DOHH2 (cell line): ENCODE measurements around the gene QRFP.

Experiments used
- H3F3A ChIP-seq: fragments of 200-600 bp; sonication (generic), shearing (Covaris generic); 2 replicates; pipeline ENCODE4 v1.6.0; 2016; ENCODE audit warnings: antibody characterized with exemption, mild to moderate bottlenecking; ENCODE audit not compliant: control insufficient read depth, insufficient read depth
- H3K27ac ChIP-seq: fragments of 200-600 bp; sonication (generic); 2 replicates; pipeline ENCODE4 v1.5.1; 2014; ENCODE audit warnings: low read depth, mild to moderate bottlenecking, low read length, moderate library complexity
- H3K27me3 ChIP-seq: fragments of 200-600 bp; sonication (generic); 2 replicates; pipeline ENCODE4 v1.6.1; 2014; ENCODE audit warnings: mild to moderate bottlenecking, low read length, mixed read lengths; ENCODE audit not compliant: control insufficient read depth
- H3K36me3 ChIP-seq: fragments of 200-600 bp; sonication (generic); 2 replicates; pipeline ENCODE4 v1.6.1; 2014; ENCODE audit warnings: mild to moderate bottlenecking, low read length, moderate library complexity, mixed read lengths; ENCODE audit not compliant: control insufficient read depth
- H3K4me1 ChIP-seq: fragments of 200-600 bp; sonication (generic); 2 replicates; pipeline ENCODE4 v1.6.1; 2014; ENCODE audit warnings: mild to moderate bottlenecking, low read length, mixed read lengths; ENCODE audit not compliant: control insufficient read depth
- H3K4me2 ChIP-seq: fragments of 200-600 bp; sonication (generic); 2 replicates; pipeline ENCODE4 v1.6.0; 2014; ENCODE audit warnings: mild to moderate bottlenecking, low read length, moderate library complexity
- H3K4me3 ChIP-seq: fragments of 200-600 bp; sonication (generic); 2 replicates; pipeline ENCODE4 v1.5.1; 2014; ENCODE audit warnings: mild to moderate bottlenecking, low read length, mixed read lengths
- H3K79me2 ChIP-seq: fragments of 200-600 bp; sonication (generic); 2 replicates; pipeline ENCODE4 v1.6.1; 2014; ENCODE audit warnings: mild to moderate bottlenecking, low read length, mixed read lengths; ENCODE audit not compliant: control insufficient read depth
- H3K9me2 ChIP-seq: fragments of 200-600 bp; sonication (generic); replicated peaks from 2 replicates; pipeline ENCODE4 v1.6.1; 2014; ENCODE audit warnings: mild to moderate bottlenecking, low read length, mixed read lengths; ENCODE audit not compliant: control insufficient read depth
- H3K9me3 ChIP-seq: fragments of 200-600 bp; sonication (generic); 2 replicates; pipeline ENCODE4 v1.6.1; 2014; ENCODE audit warnings: antibody characterized with exemption, low read length, mixed read lengths; ENCODE audit not compliant: control insufficient read depth, insufficient read depth
- H4K20me1 ChIP-seq: fragments of 200-600 bp; sonication (generic); 2 replicates; pipeline ENCODE4 v1.6.0; 2014; ENCODE audit warnings: low read depth, mild to moderate bottlenecking, antibody characterized with exemption, low read length, moderate library complexity; ENCODE audit not compliant: control insufficient read depth, insufficient read depth
- EZH2phosphoT487 ChIP-seq: fragments of 200-600 bp; sonication (generic); IDR thresholded peaks from 2 replicates; pipeline ENCODE4 v1.6.1; 2017; ENCODE audit warnings: borderline replicate concordance, mild to moderate bottlenecking, antibody characterized with exemption, low read length, moderate library complexity, mixed read lengths
- TF ChIP-seq, protein P1 (sequence below): fragments of 200-600 bp; sonication (generic); IDR thresholded peaks from one replicate; pipeline ENCODE4 v1.5.1; 2014; ENCODE audit warnings: antibody characterized with exemption, mild to moderate bottlenecking, low read depth, low read length; ENCODE audit not compliant: poor library complexity, severe bottlenecking

The QRFP gene

DNA sequence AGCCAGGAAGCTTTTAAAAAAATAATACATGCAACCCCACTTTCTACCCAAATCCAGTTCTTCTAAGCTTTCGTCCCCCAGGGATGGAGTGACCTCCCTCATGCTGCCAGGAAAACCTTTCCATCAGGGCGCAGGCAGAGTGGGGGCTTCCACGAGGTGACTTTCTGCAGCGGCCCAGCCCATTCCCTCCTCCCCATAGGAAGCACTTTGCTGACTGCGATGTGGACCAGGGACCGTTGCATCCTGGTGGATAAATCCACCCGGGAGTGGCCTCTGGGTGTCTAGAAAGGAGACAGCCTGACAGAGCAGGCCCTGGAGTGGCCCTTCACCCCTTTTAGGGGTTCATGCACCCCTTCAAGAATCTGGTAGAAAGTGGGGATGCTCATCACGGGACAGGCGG, 1.6 kb downstream of the QRFP start:
- Histone ChIP-seq H3K4me3 (no peak overlapping the region), H3K36me3 (peaks cover 2% of the 10 kb centered on the region; the same call in 1 of the 2 replicates), H3K4me2 (no peak overlapping the region), H3K4me1 (no peaks in the 10 kb centered on the region), H3F3A (no peaks in the 10 kb centered on the region), H3K27me3 (no peaks in the 10 kb centered on the region), H3K9me3 (no peaks in the 10 kb centered on the region), H3K9me2 (no peaks in the 10 kb centered on the region), H3K27ac (no peak overlapping the region), H3K79me2 (no peaks in the 10 kb centered on the region), H4K20me1 (no peaks in the 10 kb centered on the region)
- TF ChIP-seq, protein P1, sequence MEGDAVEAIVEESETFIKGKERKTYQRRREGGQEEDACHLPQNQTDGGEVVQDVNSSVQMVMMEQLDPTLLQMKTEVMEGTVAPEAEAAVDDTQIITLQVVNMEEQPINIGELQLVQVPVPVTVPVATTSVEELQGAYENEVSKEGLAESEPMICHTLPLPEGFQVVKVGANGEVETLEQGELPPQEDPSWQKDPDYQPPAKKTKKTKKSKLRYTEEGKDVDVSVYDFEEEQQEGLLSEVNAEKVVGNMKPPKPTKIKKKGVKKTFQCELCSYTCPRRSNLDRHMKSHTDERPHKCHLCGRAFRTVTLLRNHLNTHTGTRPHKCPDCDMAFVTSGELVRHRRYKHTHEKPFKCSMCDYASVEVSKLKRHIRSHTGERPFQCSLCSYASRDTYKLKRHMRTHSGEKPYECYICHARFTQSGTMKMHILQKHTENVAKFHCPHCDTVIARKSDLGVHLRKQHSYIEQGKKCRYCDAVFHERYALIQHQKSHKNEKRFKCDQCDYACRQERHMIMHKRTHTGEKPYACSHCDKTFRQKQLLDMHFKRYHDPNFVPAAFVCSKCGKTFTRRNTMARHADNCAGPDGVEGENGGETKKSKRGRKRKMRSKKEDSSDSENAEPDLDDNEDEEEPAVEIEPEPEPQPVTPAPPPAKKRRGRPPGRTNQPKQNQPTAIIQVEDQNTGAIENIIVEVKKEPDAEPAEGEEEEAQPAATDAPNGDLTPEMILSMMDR = no peak
- TF ChIP-seq EZH2phosphoT487 = no peak

- H3K36me3 ChIP-seq = peaks cover 2% of the 10 kb centered on the region; the same call in 1 of the 2 replicates
- H3K4me2 ChIP-seq = no peak overlapping the region
- H4K20me1 ChIP-seq = no peaks in the 10 kb centered on the region
- H3K9me3 ChIP-seq = no peaks in the 10 kb centered on the region
- H3K27me3 ChIP-seq = no peaks in the 10 kb centered on the region
- no peak overlapping the region for H3K27ac ChIP-seq
- no peaks in the 10 kb centered on the region for H3K4me1 ChIP-seq
- no peak overlapping the region for H3K4me3 ChIP-seq
- no peaks in the 10 kb centered on the region for H3F3A ChIP-seq
- TF ChIP-seq EZH2phosphoT487 = no peak
- TF ChIP-seq, protein P1 = no peak
- H3K9me2 ChIP-seq = no peaks in the 10 kb centered on the region
- H3K79me2 ChIP-seq = no peaks in the 10 kb centered on the region
These were observed 2.1 kb downstream of the QRFP start for GRCh38 chr9:130894546-130894945.

- H3K4me1 ChIP-seq = no peaks in the 10 kb centered on the region
- TF ChIP-seq, protein P1 = peak; percentile 26
- no peak for TF ChIP-seq EZH2phosphoT487
- H3K9me3 ChIP-seq = no peaks in the 10 kb centered on the region
- no peaks in the 10 kb centered on the region for H4K20me1 ChIP-seq
- H3K4me2 ChIP-seq = no peak overlapping the region
- peaks cover 2% of the 10 kb centered on the region; the same call in 1 of the 2 replicates for H3K36me3 ChIP-seq
- no peaks in the 10 kb centered on the region for H3K9me2 ChIP-seq
- H3K4me3 ChIP-seq = no peak overlapping the region
- H3K79me2 ChIP-seq = no peaks in the 10 kb centered on the region
- H3K27ac ChIP-seq = no peak overlapping the region
- H3K27me3 ChIP-seq = no peaks in the 10 kb centered on the region
- H3F3A ChIP-seq = no peaks in the 10 kb centered on the region
These were observed 3.1 kb downstream of the QRFP start for GRCh38 chr9:130893341-130894101.
